Left forelimb (tissue), 1 donor: ENCODE measurements around the gene DGKH.
"Not testable (repeated sequence)": the region's sequence is repeated elsewhere in the genome, so short reads cannot be mapped to it uniquely, and the experiment has no call there.

Experiments
- DNase-seq: peaks from one replicate; pipeline ENCODE4 v3.0.0-alpha.2; 2018; ENCODE audit warnings: low spot score

The DGKH gene

GRCh38 chr13:42110410-42111155 is 62.1 kb downstream of the DGKH start:
- DNase-seq, result no peak

- no peak for DNase-seq
These were observed 64.4 kb downstream of the DGKH start for GRCh38 chr13:42112864-42113263.

DNA sequence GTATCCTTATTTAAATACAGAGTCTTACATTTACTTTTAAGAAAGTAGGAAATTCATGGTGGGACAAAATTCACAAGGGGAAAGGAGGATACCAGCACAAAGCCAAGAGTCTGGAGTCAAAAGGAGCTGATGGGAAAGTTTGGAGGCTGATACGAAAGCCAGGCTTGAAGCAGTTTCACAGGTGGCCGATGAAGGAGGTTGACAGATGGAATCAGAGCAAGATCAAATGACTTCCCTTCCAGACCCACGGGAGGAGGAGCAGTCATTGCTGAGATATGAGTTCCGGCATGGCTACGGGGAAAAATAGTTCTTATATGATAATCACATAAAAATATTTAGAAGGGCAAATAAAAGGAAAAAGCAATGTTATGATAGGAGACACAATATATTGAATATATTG is 65.0 kb downstream of the DGKH start:
- DNase-seq, result no peak

- no peak for DNase-seq
These were observed 65.8 kb downstream of the DGKH start for GRCh38 chr13:42114278-42114677.

DNA sequence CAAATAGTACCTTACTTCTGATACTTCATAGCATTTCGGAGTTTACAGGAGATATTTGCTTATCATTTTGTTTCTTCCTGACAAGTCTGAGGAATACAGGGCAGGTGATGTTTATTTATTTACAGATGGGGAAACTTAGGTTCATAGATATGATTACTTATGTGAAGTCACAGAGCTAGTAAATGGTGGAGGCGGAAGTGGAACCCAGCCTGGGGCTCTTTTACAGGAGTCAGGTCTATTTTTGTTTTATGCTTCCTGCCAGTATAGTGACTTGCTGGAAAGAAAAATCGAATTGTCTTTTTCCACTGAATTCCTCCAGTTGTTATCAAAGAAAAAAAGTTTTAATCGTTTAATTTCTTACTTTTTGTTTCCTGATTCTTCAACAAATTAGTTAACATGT is 66.5 kb downstream of the DGKH start:
- no peak for DNase-seq

GRCh38 chr13:42116225-42116624 is 67.8 kb downstream of the DGKH start:
- no peak for DNase-seq

GRCh38 chr13:42119041-42119440 is 70.6 kb downstream of the DGKH start:
- DNase-seq, result no peak

DNA sequence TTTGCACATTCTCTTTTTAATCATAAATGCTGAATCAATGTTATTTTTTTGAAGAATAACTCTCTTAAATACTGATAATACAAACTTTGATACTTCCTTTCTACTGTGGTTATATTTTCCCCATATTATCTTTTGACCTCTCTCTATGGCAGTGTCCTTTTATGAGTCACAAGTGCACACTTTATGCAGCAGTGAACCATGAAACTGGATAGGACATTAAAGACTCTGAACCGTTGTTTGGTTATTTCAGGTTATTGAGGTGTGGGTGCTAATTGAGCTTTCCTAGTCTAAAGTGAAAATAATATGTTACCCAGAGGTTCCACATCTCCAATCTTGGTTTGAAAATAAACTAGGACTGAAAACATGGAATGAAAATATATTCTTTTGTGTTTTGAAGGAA is 71.4 kb downstream of the DGKH start:
- DNase-seq, result no peak

- no peak for DNase-seq
These were observed 75.2 kb downstream of the DGKH start for GRCh38 chr13:42123600-42123999.

- no peak for DNase-seq
These were observed 76.6 kb downstream of the DGKH start for GRCh38 chr13:42125046-42125445.

GRCh38 chr13:42127047-42127446 is 78.6 kb downstream of the DGKH start:
- no peak for DNase-seq

- no peak for DNase-seq
These were observed 80.6 kb downstream of the DGKH start for GRCh38 chr13:42129033-42129432.

GRCh38 chr13:42136518-42136917 is 88.1 kb downstream of the DGKH start:
- no peak for DNase-seq

- DNase-seq, result no peak
These were observed 89.5 kb downstream of the DGKH start for GRCh38 chr13:42137856-42138537.

- no peak for DNase-seq
These were observed 92.0 kb downstream of the DGKH start for GRCh38 chr13:42140494-42140893.

DNA sequence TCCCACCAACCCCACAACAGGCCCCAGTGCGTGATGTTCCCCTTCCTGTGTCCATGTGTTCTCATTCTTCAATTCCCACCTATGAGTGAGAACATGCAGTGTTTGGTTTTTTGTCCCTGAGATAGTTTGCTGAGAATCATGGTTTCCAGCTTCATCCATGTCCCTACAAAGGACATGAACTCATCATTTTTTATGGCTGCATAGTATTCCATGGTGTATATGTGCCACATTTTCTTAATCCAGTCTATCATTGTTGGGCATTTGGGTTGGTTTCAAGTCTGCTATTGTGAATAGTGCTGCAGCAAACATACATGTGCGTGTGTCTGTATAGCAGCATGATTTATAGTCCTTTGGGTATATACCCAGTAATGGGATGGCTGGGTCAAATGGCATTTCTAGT is 92.6 kb downstream of the DGKH start:
- not testable (repeated sequence) for DNase-seq

DNA sequence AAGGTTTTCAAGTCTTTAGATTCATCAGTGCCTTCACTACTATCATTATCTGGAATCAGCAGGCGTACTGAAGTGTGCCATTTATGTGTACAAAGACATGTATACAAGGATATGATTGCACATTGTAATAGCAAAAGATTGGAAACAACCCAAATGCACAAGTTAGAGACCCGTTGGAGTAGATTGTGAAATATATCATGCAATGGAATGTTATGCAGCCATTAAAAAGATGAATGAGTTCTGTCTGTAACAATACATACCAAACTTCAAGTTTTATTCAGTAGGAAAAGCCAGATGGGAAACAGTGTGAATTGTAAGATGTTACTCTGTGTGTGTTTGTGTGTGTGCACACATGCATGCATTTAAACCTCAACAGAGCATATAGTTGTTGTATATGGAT is 97.9 kb downstream of the DGKH start:
- DNase-seq, result no peak

DNA sequence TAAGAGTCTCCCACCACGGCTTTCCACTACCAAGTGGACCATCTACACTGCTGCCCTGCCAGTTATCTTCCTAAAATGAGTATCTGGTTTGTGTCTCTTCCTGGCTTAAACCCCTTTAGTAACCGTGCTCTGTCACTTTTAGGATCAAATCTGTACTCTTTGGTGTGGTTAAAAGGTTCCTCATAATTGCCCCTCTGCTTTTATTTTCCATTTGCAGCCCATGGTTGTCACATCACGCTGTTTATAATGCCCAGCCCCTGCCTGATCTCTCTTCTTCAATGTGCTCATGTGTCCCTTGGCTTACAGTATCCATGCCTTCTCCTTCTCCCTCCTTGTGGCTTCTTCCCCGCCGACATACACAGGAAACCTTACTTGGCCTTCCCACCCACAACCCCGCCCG is 100.1 kb downstream of the DGKH start:
- no peak for DNase-seq

- no peak for DNase-seq
These were observed 100.7 kb downstream of the DGKH start for GRCh38 chr13:42149136-42149535.

DNA sequence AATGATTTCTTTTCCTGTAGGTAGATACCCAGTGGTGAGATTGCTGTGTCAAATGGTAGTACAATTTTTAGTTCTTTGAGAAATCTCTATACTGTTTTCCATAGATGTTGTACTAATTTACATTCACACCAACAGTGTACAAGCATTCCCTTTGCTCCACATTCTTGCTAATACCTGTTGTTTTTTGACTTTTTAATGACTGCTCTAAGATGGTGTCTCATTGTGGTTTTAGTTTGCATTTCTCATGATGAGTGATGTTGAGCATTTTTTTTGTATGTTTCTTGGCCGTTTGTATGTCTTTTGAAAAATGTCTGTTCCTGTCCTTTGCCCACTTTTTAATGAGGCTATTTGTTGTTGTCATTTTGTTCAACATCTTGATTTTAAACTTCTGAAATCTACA is 103.3 kb downstream of the DGKH start:
- no peak for DNase-seq

DNA sequence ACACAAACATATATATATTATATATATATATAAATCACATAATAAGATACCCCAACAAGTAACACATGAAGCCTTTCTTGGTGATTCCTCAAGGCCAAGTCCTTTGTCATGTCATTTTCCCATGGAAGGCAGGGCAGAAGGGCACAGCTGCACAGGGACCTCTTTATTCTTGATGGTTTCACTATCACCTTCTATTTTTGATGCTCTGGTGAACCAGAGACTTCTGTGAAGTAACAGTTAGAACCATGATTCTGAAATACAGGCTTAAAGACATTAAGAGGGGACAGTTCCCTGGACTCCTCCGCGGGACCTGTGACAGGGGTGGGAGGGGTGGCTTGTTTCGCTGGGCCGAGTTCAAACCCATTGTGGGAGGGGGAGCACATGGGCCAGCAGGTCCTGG is 104.0 kb downstream of the DGKH start:
- DNase-seq, result no peak

DNA sequence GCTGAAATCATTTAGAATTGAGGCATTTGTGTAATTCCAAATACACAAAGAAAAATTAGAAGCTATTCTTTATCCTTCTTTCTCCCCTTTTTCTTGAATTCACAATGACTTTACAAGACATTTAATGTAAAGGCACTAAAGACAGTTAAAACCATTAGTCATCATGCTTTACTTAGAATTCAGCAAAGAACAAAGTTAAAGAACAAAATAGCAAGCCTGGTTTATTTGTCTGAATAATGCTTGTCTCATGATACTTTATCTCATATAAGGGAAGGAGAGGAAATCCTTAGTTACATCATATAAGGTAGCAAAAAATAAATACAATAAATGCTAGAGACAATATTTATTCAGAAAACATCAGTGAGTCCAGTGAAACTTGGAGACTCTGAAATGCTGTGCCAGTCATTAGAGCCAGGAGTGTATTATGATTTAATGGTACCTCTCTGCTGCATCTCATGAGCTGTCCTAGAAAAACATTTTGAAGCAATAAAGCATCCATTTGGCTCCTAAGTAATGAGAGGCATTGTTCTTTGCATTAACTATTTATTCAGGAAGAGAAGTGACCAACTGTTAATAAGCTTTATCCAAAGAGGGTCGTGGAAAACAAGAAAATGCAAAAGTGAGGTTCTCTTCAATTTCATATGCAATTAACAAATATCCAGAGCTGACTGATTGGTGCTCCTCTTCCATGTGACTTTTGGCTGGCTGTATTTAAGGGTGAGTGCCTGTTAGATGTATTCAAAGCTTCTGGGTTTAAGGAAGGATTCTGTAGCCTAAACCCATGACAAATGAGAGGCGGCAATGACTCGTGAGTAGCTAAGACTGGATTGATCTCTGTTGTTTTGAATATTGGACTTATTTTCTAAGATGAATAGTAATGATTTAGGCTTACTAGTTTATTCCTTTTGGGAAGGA is 105.0 kb downstream of the DGKH start:
- DNase-seq, result no peak

- DNase-seq, result no peak
These were observed 106.8 kb downstream of the DGKH start for GRCh38 chr13:42155251-42155650.
